SK-N-SH (cell line): ENCODE results near the gene NTRK2.

ENCODE experiments used
- EP300 ChIP-seq, 2 experiments: IDR thresholded peaks; 2 replicates each; pipeline versions ENCODE4 v1.4.0 to v1.6.1; 2012; ENCODE audit warnings: borderline replicate concordance in 1 of 2, low read depth in 1 of 2, low read length in 1 of 2
- FOSL2 ChIP-seq: IDR thresholded peaks from 2 replicates; pipeline ENCODE4 v1.4.0; 2012; ENCODE audit warnings: low read depth, mild to moderate bottlenecking, moderate library complexity, borderline replicate concordance
- NFIC ChIP-seq: IDR thresholded peaks from 2 replicates; pipeline ENCODE4 v1.4.0; 2012; ENCODE audit warnings: borderline replicate concordance
- NRF1 ChIP-seq: IDR thresholded peaks from 2 replicates; pipeline ENCODE4 v1.6.1; 2012; ENCODE audit warnings: low read depth, mild to moderate bottlenecking, low read length
- POLR2AphosphoS5 ChIP-seq: IDR thresholded peaks from 2 replicates; pipeline ENCODE4 v1.6.1; 2012; ENCODE audit warnings: low read depth, low read length
- RAD21 ChIP-seq: IDR thresholded peaks from 2 replicates; pipeline ENCODE4 v1.6.1; 2012; ENCODE audit warnings: mild to moderate bottlenecking, low read length
- SMC3 ChIP-seq: IDR thresholded peaks from 2 replicates; pipeline ENCODE4 v1.6.1; 2012; ENCODE audit warnings: low read depth, low read length, improper control_type of control experiment
- YY1 ChIP-seq: IDR thresholded peaks from 2 replicates; pipeline ENCODE4 v1.4.0; 2012; ENCODE audit warnings: low read depth, mild to moderate bottlenecking
- TF ChIP-seq, protein P1 (sequence below): fragments of 150-350 bp; IDR thresholded peaks from 2 replicates; pipeline ENCODE4 v1.6.1; 2017; ENCODE audit warnings: antibody characterized with exemption, low read length, low read depth, borderline replicate concordance
- TF ChIP-seq, protein P2 (sequence below): fragments of 200-600 bp; sonication (generic); IDR thresholded peaks from 2 replicates; pipeline ENCODE4 v1.6.1; 2017; ENCODE audit warnings: antibody characterized with exemption, mild to moderate bottlenecking, moderate library complexity
- TF ChIP-seq, protein P3 (sequence below): IDR thresholded peaks from 2 replicates; pipeline ENCODE4 v1.6.1; 2012; ENCODE audit warnings: mild to moderate bottlenecking, low read depth, low read length, moderate library complexity

DNA sequence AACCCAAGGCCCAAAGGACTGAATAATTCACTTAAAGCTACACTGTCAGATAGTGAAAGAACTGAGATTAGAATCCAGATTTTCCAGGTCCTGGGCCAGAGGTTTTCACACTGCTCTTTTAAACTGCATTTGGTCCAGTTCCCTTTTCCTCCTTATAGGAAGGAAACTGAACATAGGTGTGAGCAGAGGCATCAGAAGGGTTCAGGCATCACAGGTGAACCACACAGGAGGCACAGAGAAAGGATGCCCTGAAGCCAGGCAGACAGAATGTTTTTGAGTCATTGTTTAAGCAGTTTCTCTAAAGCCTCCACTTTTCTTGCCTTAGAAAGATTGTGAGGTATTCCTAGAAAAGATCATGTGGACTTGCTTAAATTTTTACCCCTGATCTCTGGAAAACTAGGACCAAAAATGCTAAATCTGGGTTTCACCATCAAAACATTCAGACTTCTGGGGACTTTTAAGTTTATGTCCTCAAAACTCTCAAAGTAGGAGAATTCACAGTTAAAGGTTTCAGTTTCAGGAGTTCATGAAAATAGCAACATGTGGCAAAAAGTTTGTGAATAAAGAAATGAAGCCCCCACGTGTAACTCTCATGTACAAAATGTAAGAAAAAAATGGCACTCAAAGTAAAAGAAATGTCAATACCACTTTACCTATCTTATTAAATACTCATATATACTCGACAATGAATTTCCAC, 386.1 kb downstream of the NTRK2 start:
- TF ChIP-seq, protein P1, sequence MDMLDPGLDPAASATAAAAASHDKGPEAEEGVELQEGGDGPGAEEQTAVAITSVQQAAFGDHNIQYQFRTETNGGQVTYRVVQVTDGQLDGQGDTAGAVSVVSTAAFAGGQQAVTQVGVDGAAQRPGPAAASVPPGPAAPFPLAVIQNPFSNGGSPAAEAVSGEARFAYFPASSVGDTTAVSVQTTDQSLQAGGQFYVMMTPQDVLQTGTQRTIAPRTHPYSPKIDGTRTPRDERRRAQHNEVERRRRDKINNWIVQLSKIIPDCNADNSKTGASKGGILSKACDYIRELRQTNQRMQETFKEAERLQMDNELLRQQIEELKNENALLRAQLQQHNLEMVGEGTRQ: no peak
- TF ChIP-seq, protein P2, sequence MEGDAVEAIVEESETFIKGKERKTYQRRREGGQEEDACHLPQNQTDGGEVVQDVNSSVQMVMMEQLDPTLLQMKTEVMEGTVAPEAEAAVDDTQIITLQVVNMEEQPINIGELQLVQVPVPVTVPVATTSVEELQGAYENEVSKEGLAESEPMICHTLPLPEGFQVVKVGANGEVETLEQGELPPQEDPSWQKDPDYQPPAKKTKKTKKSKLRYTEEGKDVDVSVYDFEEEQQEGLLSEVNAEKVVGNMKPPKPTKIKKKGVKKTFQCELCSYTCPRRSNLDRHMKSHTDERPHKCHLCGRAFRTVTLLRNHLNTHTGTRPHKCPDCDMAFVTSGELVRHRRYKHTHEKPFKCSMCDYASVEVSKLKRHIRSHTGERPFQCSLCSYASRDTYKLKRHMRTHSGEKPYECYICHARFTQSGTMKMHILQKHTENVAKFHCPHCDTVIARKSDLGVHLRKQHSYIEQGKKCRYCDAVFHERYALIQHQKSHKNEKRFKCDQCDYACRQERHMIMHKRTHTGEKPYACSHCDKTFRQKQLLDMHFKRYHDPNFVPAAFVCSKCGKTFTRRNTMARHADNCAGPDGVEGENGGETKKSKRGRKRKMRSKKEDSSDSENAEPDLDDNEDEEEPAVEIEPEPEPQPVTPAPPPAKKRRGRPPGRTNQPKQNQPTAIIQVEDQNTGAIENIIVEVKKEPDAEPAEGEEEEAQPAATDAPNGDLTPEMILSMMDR: no peak
- TF ChIP-seq FOSL2: no peak
- TF ChIP-seq, protein P3, sequence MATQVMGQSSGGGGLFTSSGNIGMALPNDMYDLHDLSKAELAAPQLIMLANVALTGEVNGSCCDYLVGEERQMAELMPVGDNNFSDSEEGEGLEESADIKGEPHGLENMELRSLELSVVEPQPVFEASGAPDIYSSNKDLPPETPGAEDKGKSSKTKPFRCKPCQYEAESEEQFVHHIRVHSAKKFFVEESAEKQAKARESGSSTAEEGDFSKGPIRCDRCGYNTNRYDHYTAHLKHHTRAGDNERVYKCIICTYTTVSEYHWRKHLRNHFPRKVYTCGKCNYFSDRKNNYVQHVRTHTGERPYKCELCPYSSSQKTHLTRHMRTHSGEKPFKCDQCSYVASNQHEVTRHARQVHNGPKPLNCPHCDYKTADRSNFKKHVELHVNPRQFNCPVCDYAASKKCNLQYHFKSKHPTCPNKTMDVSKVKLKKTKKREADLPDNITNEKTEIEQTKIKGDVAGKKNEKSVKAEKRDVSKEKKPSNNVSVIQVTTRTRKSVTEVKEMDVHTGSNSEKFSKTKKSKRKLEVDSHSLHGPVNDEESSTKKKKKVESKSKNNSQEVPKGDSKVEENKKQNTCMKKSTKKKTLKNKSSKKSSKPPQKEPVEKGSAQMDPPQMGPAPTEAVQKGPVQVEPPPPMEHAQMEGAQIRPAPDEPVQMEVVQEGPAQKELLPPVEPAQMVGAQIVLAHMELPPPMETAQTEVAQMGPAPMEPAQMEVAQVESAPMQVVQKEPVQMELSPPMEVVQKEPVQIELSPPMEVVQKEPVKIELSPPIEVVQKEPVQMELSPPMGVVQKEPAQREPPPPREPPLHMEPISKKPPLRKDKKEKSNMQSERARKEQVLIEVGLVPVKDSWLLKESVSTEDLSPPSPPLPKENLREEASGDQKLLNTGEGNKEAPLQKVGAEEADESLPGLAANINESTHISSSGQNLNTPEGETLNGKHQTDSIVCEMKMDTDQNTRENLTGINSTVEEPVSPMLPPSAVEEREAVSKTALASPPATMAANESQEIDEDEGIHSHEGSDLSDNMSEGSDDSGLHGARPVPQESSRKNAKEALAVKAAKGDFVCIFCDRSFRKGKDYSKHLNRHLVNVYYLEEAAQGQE: no peak
- no peak for TF ChIP-seq RAD21
- no peak for TF ChIP-seq EP300 (IDR thresholded peaks at IDR 0.05; ENCODE audit: borderline replicate concordance in 1 of 2, low read depth in 1 of 2, low read length in 1 of 2)
- no peak for TF ChIP-seq YY1
- no peak for TF ChIP-seq NRF1
- TF ChIP-seq NFIC: no peak
- TF ChIP-seq POLR2AphosphoS5: no peak
- no peak for TF ChIP-seq SMC3
